Activated CD8-positive, alpha-beta memory T cell treated with anti-CD3 and anti-CD28 coated beads, Interleukin-2, amount 10 ng/mL, durations not matched to agents 7 days and 5 days (primary cell): ENCODE measurements around the gene ATP10D. TPM values are rescaled to one million over a fixed set of nuclear protein-coding genes. Genes with fewer than 3 reads are reported as not detected.
"Not testable (repeated sequence)": the region's sequence is repeated elsewhere in the genome, so short reads cannot be mapped to it uniquely, and the experiment has no call there.

ENCODE experiments used
- ATAC-seq: fragments of 150-1000 bp; cut with Tn5 transposase; one replicate; pipeline ENCODE4 v1.10.0; 2021; ENCODE audit warnings: moderate library complexity
- CTCF ChIA-PET: fragments of 350-600 bp; sonication (Branson Sonifier 250); formaldehyde crosslinking; loops from one replicate; lab custom pipeline; 2021; ENCODE audit warnings: antibody characterized with exemption; lab: Charles Lee
- DNase-seq: peaks from one replicate; pipeline ENCODE4 v3.0.0-alpha.2; 2020
- H3K27ac Mint-ChIP-seq: one replicate; pipeline ENCODE4 v1.8.0; 2021; ENCODE audit warnings: mild to moderate bottlenecking, mixed read lengths
- H3K27me3 Mint-ChIP-seq: one replicate; pipeline ENCODE4 v1.8.0; 2021; ENCODE audit warnings: mixed read lengths
- H3K36me3 Mint-ChIP-seq: one replicate; pipeline ENCODE4 v1.8.0; 2021; ENCODE audit warnings: mild to moderate bottlenecking, mixed read lengths
- H3K4me1 Mint-ChIP-seq: one replicate; pipeline ENCODE4 v1.8.0; 2021; ENCODE audit warnings: mixed read lengths
- H3K4me3 Mint-ChIP-seq: one replicate; pipeline ENCODE4 v1.8.0; 2021; ENCODE audit warnings: mild to moderate bottlenecking, moderate library complexity, mixed read lengths
- H3K9me3 Mint-ChIP-seq: one replicate; pipeline ENCODE4 v1.8.0; 2022; ENCODE audit warnings: low read depth, mixed read lengths
- total RNA-seq, 2 experiments: library from RNA; stranded (reverse); gene quantifications; one replicate each; pipeline ENCODE4 v1.2.3, GENCODE V29; 2021

ATP10D gene
- total RNA-seq, 2 experiments from 2014 or later, result 18.9 to 25.9 TPM

- ATAC-seq, result peak; percentile 95
- Mint-ChIP-seq H3K4me1 (peaks cover 70% of the 10 kb centered on the region), H3K27ac (peak overlapping the region; percentile 94), H3K9me3 (peaks cover 10% of the 10 kb centered on the region), H3K36me3 (peaks cover 75% of the 10 kb centered on the region), H3K27me3 (no peaks in the 10 kb centered on the region), H3K4me3 (peak overlapping the region; percentile 46)
- CTCF ChIA-PET, result interaction anchor here (1.4 to 2.6 kb wide), 3 partner anchors 21 to 68 kb away, joined by 4 to 14 read pairs (median 9); partner anchors contain the start of gene COMMD8
- DNase-seq, result peak; percentile 90
These were observed 46.3 kb downstream of the ATP10D start for GRCh38 chr4:47531241-47531953.

GRCh38 chr4:47531954-47532321 is 46.9 kb downstream of the ATP10D start:
- Mint-ChIP-seq H3K27me3 (no peaks in the 10 kb centered on the region), H3K4me1 (peaks cover 70% of the 10 kb centered on the region), H3K9me3 (peaks cover 10% of the 10 kb centered on the region), H3K36me3 (peaks cover 75% of the 10 kb centered on the region), H3K4me3 (peak overlapping the region; percentile 46), H3K27ac (peak overlapping the region; percentile 94)
- ATAC-seq (peak; percentile 28), DNase-seq (no peak)
- CTCF ChIA-PET, result interaction anchor here (1.7 to 2.6 kb wide), 2 partner anchors 33 to 69 kb away, joined by 9 to 14 read pairs; partner anchors contain the start of gene COMMD8

- ATAC-seq, result no peak
- peaks cover 10% of the 10 kb centered on the region for H3K9me3 Mint-ChIP-seq
- peak overlapping the region; percentile 94 for H3K27ac Mint-ChIP-seq
- peaks cover 73% of the 10 kb centered on the region for H3K36me3 Mint-ChIP-seq
- peaks cover 70% of the 10 kb centered on the region for H3K4me1 Mint-ChIP-seq
- H3K27me3 Mint-ChIP-seq, result no peaks in the 10 kb centered on the region
- CTCF ChIA-PET, result interaction anchor here (1.3 to 2.6 kb wide), 2 partner anchors 10 to 32 kb away, joined by 4 to 14 read pairs; no protein-coding TSS in a partner anchor
- no peak overlapping the region for H3K4me3 Mint-ChIP-seq
- no peak for DNase-seq
These were observed 47.6 kb downstream of the ATP10D start for GRCh38 chr4:47532658-47533057.

- DNase-seq (no peak), ATAC-seq (peak; percentile 45)
- CTCF ChIA-PET, result interaction anchor here (1.3 to 1.9 kb wide), 2 partner anchors 11 to 30 kb away, joined by 4 to 7 read pairs; no protein-coding TSS in a partner anchor
- H3K27me3 Mint-ChIP-seq, result no peaks in the 10 kb centered on the region
- H3K9me3 Mint-ChIP-seq, result peaks cover 6% of the 10 kb centered on the region
- peaks cover 62% of the 10 kb centered on the region for H3K36me3 Mint-ChIP-seq
- H3K4me3 Mint-ChIP-seq, result peak overlapping the region; percentile 32
- peaks cover 74% of the 10 kb centered on the region for H3K4me1 Mint-ChIP-seq
- peak overlapping the region; percentile 72 for H3K27ac Mint-ChIP-seq
These were observed 48.7 kb downstream of the ATP10D start for GRCh38 chr4:47533689-47534347.

GRCh38 chr4:47534772-47535171 is 49.7 kb downstream of the ATP10D start:
- H3K9me3 Mint-ChIP-seq, result peaks cover 5% of the 10 kb centered on the region
- H3K4me1 Mint-ChIP-seq, result peaks cover 68% of the 10 kb centered on the region
- H3K27me3 Mint-ChIP-seq, result no peaks in the 10 kb centered on the region
- H3K36me3 Mint-ChIP-seq, result peaks cover 53% of the 10 kb centered on the region
- CTCF ChIA-PET, result interaction anchor here (1.9 kb wide), 1 partner anchor 29 kb away, joined by 7 read pairs; no protein-coding TSS in a partner anchor
- H3K4me3 Mint-ChIP-seq, result no peak overlapping the region
- ATAC-seq, result no peak
- no peak overlapping the region for H3K27ac Mint-ChIP-seq
- DNase-seq, result no peak

- Mint-ChIP-seq H3K9me3 (peaks cover 5% of the 10 kb centered on the region), H3K27me3 (no peaks in the 10 kb centered on the region), H3K4me3 (no peak overlapping the region), H3K4me1 (peaks cover 60% of the 10 kb centered on the region), H3K27ac (peak overlapping the region; percentile 66), H3K36me3 (peaks cover 45% of the 10 kb centered on the region)
- CTCF ChIA-PET, result no interaction called here
- ATAC-seq (no peak), DNase-seq (no peak)
These were observed 50.6 kb downstream of the ATP10D start for GRCh38 chr4:47535567-47536147.

GRCh38 chr4:47536966-47537365 is 51.9 kb downstream of the ATP10D start:
- H3K27ac Mint-ChIP-seq, result no peak overlapping the region
- H3K36me3 Mint-ChIP-seq, result peaks cover 44% of the 10 kb centered on the region
- CTCF ChIA-PET, result interaction anchor here (0.8 to 1.5 kb wide), 2 partner anchors 16 to 74 kb away, joined by 3 to 4 read pairs; partner anchors contain the start of gene COMMD8
- H3K4me3 Mint-ChIP-seq, result no peak overlapping the region
- DNase-seq, result no peak
- H3K27me3 Mint-ChIP-seq, result no peaks in the 10 kb centered on the region
- peaks cover 5% of the 10 kb centered on the region for H3K9me3 Mint-ChIP-seq
- ATAC-seq, result no peak
- H3K4me1 Mint-ChIP-seq, result peaks cover 47% of the 10 kb centered on the region

- Mint-ChIP-seq H3K27me3 (no peaks in the 10 kb centered on the region), H3K4me1 (peaks cover 34% of the 10 kb centered on the region), H3K27ac (peak overlapping the region; percentile 14), H3K36me3 (peaks cover 38% of the 10 kb centered on the region), H3K9me3 (peaks cover 5% of the 10 kb centered on the region), H3K4me3 (no peak overlapping the region)
- ATAC-seq, result peak; percentile 40
- no peak for DNase-seq
- CTCF ChIA-PET, result no interaction called here
These were observed 53.2 kb downstream of the ATP10D start for GRCh38 chr4:47538111-47538824.

GRCh38 chr4:47538825-47539154 is 53.7 kb downstream of the ATP10D start:
- CTCF ChIA-PET, result no interaction called here
- Mint-ChIP-seq H3K27ac (peak overlapping the region; percentile 14), H3K9me3 (peaks cover 5% of the 10 kb centered on the region), H3K27me3 (no peaks in the 10 kb centered on the region), H3K36me3 (peaks cover 36% of the 10 kb centered on the region), H3K4me1 (peaks cover 31% of the 10 kb centered on the region), H3K4me3 (no peak overlapping the region)
- no peak for DNase-seq
- no peak for ATAC-seq

GRCh38 chr4:47542640-47543039 is 57.6 kb downstream of the ATP10D start:
- not testable (repeated sequence) for H3K9me3 Mint-ChIP-seq, H3K27ac Mint-ChIP-seq, H3K27me3 Mint-ChIP-seq, ATAC-seq, H3K4me3 Mint-ChIP-seq, DNase-seq
- Mint-ChIP-seq H3K4me1 (peaks cover 10% of the 10 kb centered on the region), H3K36me3 (peaks cover 32% of the 10 kb centered on the region)
- CTCF ChIA-PET, result interaction anchor here (1.4 to 1.7 kb wide), 2 partner anchors 14 to 21 kb away, joined by 3 to 5 read pairs; no protein-coding TSS in a partner anchor

- ATAC-seq (no peak), DNase-seq (no peak)
- Mint-ChIP-seq H3K27ac (no peak overlapping the region), H3K27me3 (no peaks in the 10 kb centered on the region), H3K4me3 (no peak overlapping the region), H3K9me3 (no peaks in the 10 kb centered on the region), H3K4me1 (peaks cover 6% of the 10 kb centered on the region), H3K36me3 (peaks cover 33% of the 10 kb centered on the region)
- CTCF ChIA-PET, result interaction anchor here (1.0 to 1.7 kb wide), 3 partner anchors 13 to 58 kb away, joined by 3 to 5 read pairs (median 3); partner anchors contain the start of gene ATP10D
These were observed 58.3 kb downstream of the ATP10D start for GRCh38 chr4:47543331-47543730.

- H3K4me1 Mint-ChIP-seq, H3K27me3 Mint-ChIP-seq, DNase-seq, H3K27ac Mint-ChIP-seq, ATAC-seq, H3K4me3 Mint-ChIP-seq, CTCF ChIA-PET, H3K9me3 Mint-ChIP-seq: not testable (repeated sequence)
- H3K36me3 Mint-ChIP-seq, result peaks cover 32% of the 10 kb centered on the region
These were observed 65.3 kb downstream of the ATP10D start for GRCh38 chr4:47550357-47550756.
